GM12875 (cell line): Measurements from ENCODE around the gene UROC1.

ENCODE experiments used
- H3K4me3 ChIP-seq: one replicate; pipeline ENCODE4 v1.5.1; 2011; ENCODE audit warnings: low read depth, low read length, control low read depth
- CTCF ChIP-seq: IDR thresholded peaks from 2 replicates; pipeline ENCODE4 v1.5.1; 2011; ENCODE audit warnings: low read depth, mild to moderate bottlenecking, control low read depth, inconsistent platforms, low read length, moderate library complexity, borderline replicate concordance; ENCODE audit not compliant: insufficient read depth

UROC1 gene

GRCh38 chr3:126525853-126526667 is 8.5 kb upstream of the UROC1 start:
- TF ChIP-seq CTCF: no peak
- no peak overlapping the region for H3K4me3 ChIP-seq

GRCh38 chr3:126525091-126525852 is 7.7 kb upstream of the UROC1 start:
- no peak for TF ChIP-seq CTCF
- H3K4me3 ChIP-seq: no peak overlapping the region

GRCh38 chr3:126524429-126524988 is 6.9 kb upstream of the UROC1 start:
- no peak overlapping the region for H3K4me3 ChIP-seq
- TF ChIP-seq CTCF: no peak

- no peak for TF ChIP-seq CTCF
- no peak within 1 kb of the TSS for H3K4me3 ChIP-seq
Observed at GRCh38 chr3:126523745-126524428, 6.3 kb upstream of the UROC1 start, which contains the start of gene CHST13. Gene CHST13, plus strand, starts transcription at chr3:126524155. Its CDS starts 178 bp downstream, at chr3:126524333.

- no peak overlapping the region for H3K4me3 ChIP-seq
- TF ChIP-seq CTCF: peak; percentile 75
Observed at GRCh38 chr3:126522363-126522788, 4.8 kb upstream of the UROC1 start.

GRCh38 chr3:126521122-126521891 is 3.7 kb upstream of the UROC1 start:
- no peak for TF ChIP-seq CTCF
- H3K4me3 ChIP-seq: no peak overlapping the region
